ENCODE measurements around the gene ERP27.

The ERP27 gene

DNA sequence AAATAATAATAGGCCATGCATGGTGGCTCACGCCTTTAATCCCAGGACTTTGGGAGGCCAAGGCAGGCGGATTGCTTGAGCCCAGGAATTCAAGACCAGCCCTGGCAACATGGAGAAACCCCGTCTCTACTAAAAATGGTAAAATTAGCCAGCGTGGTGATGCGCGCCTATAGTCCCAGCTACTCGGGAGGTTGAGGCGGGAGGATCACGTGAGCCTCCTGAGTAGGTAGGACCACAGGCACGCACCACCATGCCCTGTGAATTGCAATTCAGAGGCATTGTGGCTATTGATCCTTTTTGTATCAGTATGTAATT, 20.7 kb upstream of the ERP27 start:
- POLR2A ChIA-PET = no interaction called here
- Histone ChIP-seq H3K9me3 (ENCODE audit: control insufficient read depth, insufficient read depth, low read depth, low read length) (no peaks in the 10 kb centered on the region), H3K36me3 (ENCODE audit: control insufficient read depth in 2 of 2, insufficient read depth in 1 of 2, low read length in 2 of 2) (no peaks in the 10 kb centered on the region), H3K27ac (ENCODE audit: extremely low read depth, low read depth, low read length) (no peak overlapping the region), H3K4me3 (ENCODE audit: low read depth, low read length) (no peak overlapping the region), H3K4me1 (ENCODE audit: control insufficient read depth, insufficient read depth, low read length) (no peaks in the 10 kb centered on the region)
- TF ChIP-seq ZNF510 (tag by site-specific recombination; IDR thresholded peaks at IDR 0.05; ENCODE audit: insufficient replicate concordance) (no peak), ZNF335 (tag by site-specific recombination; conservative IDR thresholded peaks at IDR 0.05) (no peak), ZNF19 (tag by site-specific recombination; IDR thresholded peaks at IDR 0.05; ENCODE audit: low read depth) (no peak), ZNF768 (tag by site-specific recombination; IDR thresholded peaks at IDR 0.05) (no peak), GFI1B (tag by site-specific recombination; IDR thresholded peaks at IDR 0.05) (no peak), ZNF561 (tag by site-specific recombination; IDR thresholded peaks at IDR 0.05; ENCODE audit: borderline replicate concordance) (no peak), FEZF1 (tag by site-specific recombination; IDR thresholded peaks at IDR 0.05) (no peak), KLF10 (tag by site-specific recombination; IDR thresholded peaks at IDR 0.05) (no peak)
- TF ChIP-seq, protein P1, sequence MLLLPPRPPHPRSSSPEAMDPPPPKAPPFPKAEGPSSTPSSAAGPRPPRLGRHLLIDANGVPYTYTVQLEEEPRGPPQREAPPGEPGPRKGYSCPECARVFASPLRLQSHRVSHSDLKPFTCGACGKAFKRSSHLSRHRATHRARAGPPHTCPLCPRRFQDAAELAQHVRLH (tag by site-specific recombination; IDR thresholded peaks at IDR 0.05) = no peak
- TF ChIP-seq, protein P2, sequence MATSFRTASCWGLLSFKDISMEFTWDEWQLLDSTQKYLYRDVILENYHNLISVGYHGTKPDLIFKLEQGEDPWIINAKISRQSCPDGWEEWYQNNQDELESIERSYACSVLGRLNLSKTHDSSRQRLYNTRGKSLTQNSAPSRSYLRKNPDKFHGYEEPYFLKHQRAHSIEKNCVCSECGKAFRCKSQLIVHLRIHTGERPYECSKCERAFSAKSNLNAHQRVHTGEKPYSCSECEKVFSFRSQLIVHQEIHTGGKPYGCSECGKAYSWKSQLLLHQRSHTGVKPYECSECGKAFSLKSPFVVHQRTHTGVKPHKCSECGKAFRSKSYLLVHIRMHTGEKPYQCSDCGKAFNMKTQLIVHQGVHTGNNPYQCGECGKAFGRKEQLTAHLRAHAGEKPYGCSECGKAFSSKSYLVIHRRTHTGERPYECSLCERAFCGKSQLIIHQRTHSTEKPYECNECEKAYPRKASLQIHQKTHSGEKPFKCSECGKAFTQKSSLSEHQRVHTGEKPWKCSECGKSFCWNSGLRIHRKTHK (tag by site-specific recombination; IDR thresholded peaks at IDR 0.05) = no peak
- TF ChIP-seq, protein P3, sequence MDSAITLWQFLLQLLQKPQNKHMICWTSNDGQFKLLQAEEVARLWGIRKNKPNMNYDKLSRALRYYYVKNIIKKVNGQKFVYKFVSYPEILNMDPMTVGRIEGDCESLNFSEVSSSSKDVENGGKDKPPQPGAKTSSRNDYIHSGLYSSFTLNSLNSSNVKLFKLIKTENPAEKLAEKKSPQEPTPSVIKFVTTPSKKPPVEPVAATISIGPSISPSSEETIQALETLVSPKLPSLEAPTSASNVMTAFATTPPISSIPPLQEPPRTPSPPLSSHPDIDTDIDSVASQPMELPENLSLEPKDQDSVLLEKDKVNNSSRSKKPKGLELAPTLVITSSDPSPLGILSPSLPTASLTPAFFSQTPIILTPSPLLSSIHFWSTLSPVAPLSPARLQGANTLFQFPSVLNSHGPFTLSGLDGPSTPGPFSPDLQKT (IDR thresholded peaks at IDR 0.05; ENCODE audit: borderline replicate concordance, low read depth, low read length) = no peak
- CTCF ChIA-PET = no interaction called here

DNA sequence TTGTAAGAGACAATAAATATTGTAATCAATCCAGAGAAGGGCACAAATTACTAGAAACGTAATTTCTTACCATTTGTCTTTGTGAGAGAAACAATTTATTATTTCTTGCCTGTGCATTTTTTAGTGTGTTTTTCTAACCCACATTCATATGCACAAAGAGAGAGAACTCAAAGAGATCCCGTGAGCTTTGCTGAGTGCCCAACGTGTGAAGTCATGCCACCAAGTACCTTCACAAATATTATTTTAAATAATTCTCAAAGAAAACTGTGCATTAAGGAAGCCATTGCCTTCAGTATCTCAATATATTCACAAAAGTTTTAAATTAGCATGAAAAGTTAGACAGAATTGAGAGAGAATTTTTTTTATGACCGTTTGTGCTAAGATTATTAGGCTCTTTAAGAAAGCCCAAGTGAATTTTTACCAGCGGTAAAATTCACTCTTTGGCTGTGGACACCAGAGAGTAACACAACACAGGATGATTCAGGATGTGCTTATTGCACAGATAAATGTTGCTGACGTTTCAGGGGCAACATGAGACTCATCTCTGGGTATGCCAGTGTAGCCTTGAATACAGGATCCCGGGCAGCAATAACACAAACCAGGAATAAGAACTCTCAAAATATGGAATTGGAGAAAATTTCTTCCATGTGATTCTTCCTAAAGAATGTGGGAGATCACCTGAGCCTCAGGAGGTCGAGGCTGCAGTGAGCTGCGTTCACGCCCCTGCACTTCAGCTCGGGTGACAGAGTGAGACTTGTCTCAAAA, 20.2 kb upstream of the ERP27 start:
- Histone ChIP-seq H3K9me3 (ENCODE audit: control insufficient read depth, insufficient read depth, low read depth, low read length) (no peaks in the 10 kb centered on the region), H3K4me3 (ENCODE audit: low read depth, low read length) (no peak overlapping the region), H3K36me3 (ENCODE audit: control insufficient read depth in 2 of 2, insufficient read depth in 1 of 2, low read length in 2 of 2) (no peaks in the 10 kb centered on the region), H3K27ac (ENCODE audit: extremely low read depth, low read depth, low read length) (no peak overlapping the region), H3K4me1 (ENCODE audit: control insufficient read depth, insufficient read depth, low read length) (no peaks in the 10 kb centered on the region)
- TF ChIP-seq FEZF1 (tag by site-specific recombination; IDR thresholded peaks at IDR 0.05) (no peak), KLF1 (tag by site-specific recombination; IDR thresholded peaks at IDR 0.05) (no peak)
- CTCF ChIA-PET = no interaction called here
- POLR2A ChIA-PET = no interaction called here

DNA sequence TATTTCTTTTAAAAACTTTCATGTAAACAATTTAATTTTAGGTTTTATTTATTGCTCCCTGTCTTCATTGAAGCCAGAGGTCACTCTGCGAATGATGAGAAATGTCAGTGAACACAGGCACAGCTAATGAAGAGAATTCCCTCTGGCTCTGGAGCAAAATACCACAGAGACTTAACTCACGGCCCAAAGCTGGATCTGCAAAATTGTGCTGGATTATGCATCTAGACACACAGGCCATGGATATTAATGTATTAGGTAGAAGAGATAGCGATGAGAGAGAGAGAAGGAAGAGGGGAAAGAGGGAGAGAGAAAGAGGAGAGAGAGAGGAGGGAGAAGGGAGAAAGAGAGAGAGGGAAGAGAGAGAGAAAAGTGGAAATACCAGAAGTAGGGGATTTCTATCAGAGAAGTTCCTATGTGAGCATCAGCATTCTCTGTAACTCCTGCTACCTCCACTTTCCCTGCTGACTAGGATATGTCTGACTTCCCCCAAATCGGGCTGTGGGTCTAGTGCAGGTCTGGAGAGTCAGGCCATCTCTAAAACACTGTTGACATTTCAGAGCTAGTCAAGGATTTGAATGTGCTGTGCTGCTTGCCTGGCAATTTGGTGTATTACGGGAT, 19.3 kb upstream of the ERP27 start:
- ChIA-PET POLR2A (no interaction called here), CTCF (no interaction called here)

More for the DNA sequence above, 19.3 kb upstream of the ERP27 start:
- Histone ChIP-seq H3K27ac (ENCODE audit: extremely low read depth, low read depth, low read length) (no peak overlapping the region), H3K4me1 (ENCODE audit: control insufficient read depth, insufficient read depth, low read length) (no peaks in the 10 kb centered on the region), H3K9me3 (ENCODE audit: control insufficient read depth, insufficient read depth, low read depth, low read length) (no peaks in the 10 kb centered on the region), H3K36me3 (ENCODE audit: control insufficient read depth in 2 of 2, insufficient read depth in 1 of 2, low read length in 2 of 2) (no peaks in the 10 kb centered on the region), H3K4me3 (ENCODE audit: low read depth, low read length) (no peak overlapping the region)
- TF ChIP-seq, protein P4, sequence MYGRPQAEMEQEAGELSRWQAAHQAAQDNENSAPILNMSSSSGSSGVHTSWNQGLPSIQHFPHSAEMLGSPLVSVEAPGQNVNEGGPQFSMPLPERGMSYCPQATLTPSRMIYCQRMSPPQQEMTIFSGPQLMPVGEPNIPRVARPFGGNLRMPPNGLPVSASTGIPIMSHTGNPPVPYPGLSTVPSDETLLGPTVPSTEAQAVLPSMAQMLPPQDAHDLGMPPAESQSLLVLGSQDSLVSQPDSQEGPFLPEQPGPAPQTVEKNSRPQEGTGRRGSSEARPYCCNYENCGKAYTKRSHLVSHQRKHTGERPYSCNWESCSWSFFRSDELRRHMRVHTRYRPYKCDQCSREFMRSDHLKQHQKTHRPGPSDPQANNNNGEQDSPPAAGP (tag by site-specific recombination; IDR thresholded peaks at IDR 0.05) = no peak
- no peak for TF ChIP-seq ZNF837 (tag by site-specific recombination; IDR thresholded peaks at IDR 0.05)
- no peak for TF ChIP-seq MZF1 (tag by site-specific recombination; IDR thresholded peaks at IDR 0.05; ENCODE audit: borderline replicate concordance)
- TF ChIP-seq, protein P5, sequence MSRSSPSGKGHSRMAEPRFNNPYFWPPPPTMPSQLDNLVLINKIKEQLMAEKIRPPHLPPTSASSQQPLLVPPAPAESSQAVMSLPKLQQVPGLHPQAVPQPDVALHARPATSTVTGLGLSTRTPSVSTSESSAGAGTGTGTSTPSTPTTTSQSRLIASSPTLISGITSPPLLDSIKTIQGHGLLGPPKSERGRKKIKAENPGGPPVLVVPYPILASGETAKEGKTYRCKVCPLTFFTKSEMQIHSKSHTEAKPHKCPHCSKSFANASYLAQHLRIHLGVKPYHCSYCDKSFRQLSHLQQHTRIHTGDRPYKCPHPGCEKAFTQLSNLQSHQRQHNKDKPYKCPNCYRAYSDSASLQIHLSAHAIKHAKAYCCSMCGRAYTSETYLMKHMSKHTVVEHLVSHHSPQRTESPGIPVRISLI (tag by site-specific recombination; IDR thresholded peaks at IDR 0.05) = no peak
- no peak for TF ChIP-seq ZNF184 (tag by site-specific recombination; IDR thresholded peaks at IDR 0.05)
- TF ChIP-seq ZSCAN16 (tag by site-specific recombination; IDR thresholded peaks at IDR 0.05) = no peak
- TF ChIP-seq, protein P1 (tag by site-specific recombination; IDR thresholded peaks at IDR 0.05) = no peak
- TF ChIP-seq ZBTB7A (tag by site-specific recombination; IDR thresholded peaks at IDR 0.05; ENCODE audit: low read depth) = no peak
- TF ChIP-seq, protein P6, sequence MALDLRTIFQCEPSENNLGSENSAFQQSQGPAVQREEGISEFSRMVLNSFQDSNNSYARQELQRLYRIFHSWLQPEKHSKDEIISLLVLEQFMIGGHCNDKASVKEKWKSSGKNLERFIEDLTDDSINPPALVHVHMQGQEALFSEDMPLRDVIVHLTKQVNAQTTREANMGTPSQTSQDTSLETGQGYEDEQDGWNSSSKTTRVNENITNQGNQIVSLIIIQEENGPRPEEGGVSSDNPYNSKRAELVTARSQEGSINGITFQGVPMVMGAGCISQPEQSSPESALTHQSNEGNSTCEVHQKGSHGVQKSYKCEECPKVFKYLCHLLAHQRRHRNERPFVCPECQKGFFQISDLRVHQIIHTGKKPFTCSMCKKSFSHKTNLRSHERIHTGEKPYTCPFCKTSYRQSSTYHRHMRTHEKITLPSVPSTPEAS (tag by site-specific recombination; IDR thresholded peaks at IDR 0.05) = no peak
- TF ChIP-seq ZNF585B (tag by site-specific recombination; IDR thresholded peaks at IDR 0.05) = no peak
- TF ChIP-seq ZNF501 (tag by site-specific recombination; IDR thresholded peaks at IDR 0.05) = no peak

Data from HEK293 (cell line).